Measurements from ENCODE around the gene TUBG2. TPM values are rescaled to one million over a fixed set of nuclear protein-coding genes. Genes with fewer than 3 reads are reported as not detected.
"Not testable (repeated sequence)": the region's sequence is repeated elsewhere in the genome, so short reads cannot be mapped to it uniquely, and the experiment has no call there.

Gene TUBG2
- polyA plus RNA-seq (ENCODE audit: insufficient read length in 3 of 3): 10 to 100 TPM; 24.7 to 41.1 (median 25.7) TPM
- long read RNA-seq, donor 1, partial matches to known transcripts: 0 of 4 reads
- long read RNA-seq, donor 1, other reads (novel, unspliced or antisense): 0 of 4 reads
- long read RNA-seq, donor 2, transcript TUBG2-201 (11 exons, 1,761 nt): major isoform, 6 of 6 reads
- long read RNA-seq, donor 2, partial matches to known transcripts: 0 of 6 reads
- long read RNA-seq, donor 2, other reads (novel, unspliced or antisense): 0 of 6 reads
- long read RNA-seq, donor 3, transcript TUBG2-201 (11 exons, 1,761 nt): major isoform, 5 of 5 reads
- long read RNA-seq, donor 3, partial matches to known transcripts: 0 of 5 reads
- long read RNA-seq, donor 3, other reads (novel, unspliced or antisense): 0 of 5 reads
- long read RNA-seq, donor 4, partial matches to known transcripts: 0 of 3 reads
- long read RNA-seq, donor 4, other reads (novel, unspliced or antisense): 0 of 3 reads
- long read RNA-seq, donor 5: 0 reads
- long read RNA-seq, donor 6, partial matches to known transcripts: 0 of 2 reads
- long read RNA-seq, donor 6, other reads (novel, unspliced or antisense): 0 of 2 reads
- long read RNA-seq, donor 7, partial matches to known transcripts: 0 of 1 reads
- long read RNA-seq, donor 7, other reads (novel, unspliced or antisense): 0 of 1 reads
- long read RNA-seq, donor 8: 0 reads
- long read RNA-seq, donor 9, transcript TUBG2-201 (11 exons, 1,761 nt): major isoform, 7 of 7 reads
- long read RNA-seq, donor 9, partial matches to known transcripts: 0 of 7 reads
- long read RNA-seq, donor 9, other reads (novel, unspliced or antisense): 0 of 7 reads
- long read RNA-seq, donor 10, partial matches to known transcripts: 0 of 1 reads
- long read RNA-seq, donor 10, other reads (novel, unspliced or antisense): 0 of 1 reads
- long read RNA-seq, donor 11, partial matches to known transcripts: 0 of 2 reads
- long read RNA-seq, donor 11, other reads (novel, unspliced or antisense): 0 of 2 reads
- long read RNA-seq, donor 12, partial matches to known transcripts: 0 of 1 reads
- long read RNA-seq, donor 12, other reads (novel, unspliced or antisense): 0 of 1 reads
- long read RNA-seq, donor 13: 0 reads
- long read RNA-seq, donor 14, transcript TUBG2-201 (11 exons, 1,761 nt): major isoform, 6 of 6 reads
- long read RNA-seq, donor 14, partial matches to known transcripts: 0 of 6 reads
- long read RNA-seq, donor 14, other reads (novel, unspliced or antisense): 0 of 6 reads
- long read RNA-seq, donor 15: 0 reads
- long read RNA-seq, donor 16, transcript TUBG2-201 (11 exons, 1,761 nt): major isoform, 10 of 49 reads
- long read RNA-seq, donor 16, partial matches to known transcripts: 39 of 49 reads
- long read RNA-seq, donor 16, other reads (novel, unspliced or antisense): 0 of 49 reads

- DNase-seq (ENCODE audit: extremely low read depth in 1 of 11, low read depth in 9 of 11, low spot score in 4 of 11): peak in 9 of 11 donors; percentile 78 to 94 (median 89)
Observed at GRCh38 chr17:42659079-42659931, at the start of gene TUBG2. TSS of gene TUBG2 (plus strand) at chr17:42659284. CDS start at chr17:42659504, 220 bp downstream.

- DNase-seq (ENCODE audit: extremely low read depth in 1 of 11, low read depth in 9 of 11, low spot score in 4 of 11): peak in 1 of 11 donors; percentile 10
Observed at GRCh38 chr17:42609814-42610801, 49.0 kb upstream of the TUBG2 start.

DNA sequence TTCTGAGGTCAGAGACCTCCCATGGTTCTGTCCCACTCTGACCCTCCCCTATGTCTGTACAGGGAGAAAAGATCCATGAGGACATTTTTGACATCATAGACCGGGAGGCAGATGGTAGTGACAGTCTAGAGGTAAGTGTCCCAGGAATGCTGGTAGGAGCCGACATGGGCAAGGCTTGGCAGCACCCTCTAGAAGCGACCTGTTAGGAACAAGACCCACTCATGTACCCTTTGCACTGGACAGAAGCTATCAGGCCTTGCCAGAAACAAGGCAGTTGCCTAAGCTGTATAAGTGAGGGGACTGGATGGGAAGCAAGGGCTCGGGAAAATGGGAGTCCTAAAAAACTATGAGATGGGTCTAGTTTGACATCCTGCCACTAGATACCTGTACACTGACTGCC, 47.1 kb upstream of the TUBG2 start:
- no peak for DNase-seq (ENCODE audit: extremely low read depth in 1 of 11, low read depth in 9 of 11, low spot score in 4 of 11)

DNA sequence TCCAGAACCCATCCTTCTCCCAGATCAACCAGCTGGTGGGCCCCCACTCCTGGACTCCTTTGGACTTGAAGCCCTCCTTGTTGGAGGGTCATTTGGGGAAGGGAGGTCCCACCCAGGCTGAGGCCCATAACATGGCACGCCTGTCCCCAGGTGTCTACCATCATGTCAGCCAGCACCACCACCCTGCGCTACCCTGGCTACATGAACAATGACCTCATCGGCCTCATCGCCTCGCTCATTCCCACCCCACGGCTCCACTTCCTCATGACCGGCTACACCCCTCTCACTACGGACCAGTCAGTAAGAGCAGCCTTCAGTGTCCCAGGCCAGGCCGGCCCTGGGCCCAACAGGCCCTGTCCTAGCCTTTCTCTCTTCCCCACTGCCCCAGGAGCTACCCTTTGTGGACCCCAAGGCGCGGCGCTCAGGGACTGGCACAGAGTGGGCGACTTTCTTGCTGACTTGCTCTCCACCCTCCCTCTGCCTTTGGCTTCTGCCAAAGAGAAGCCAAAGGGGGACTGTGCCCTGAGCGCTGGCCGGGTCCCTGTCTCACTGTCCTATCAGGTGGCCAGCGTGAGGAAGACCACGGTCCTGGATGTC, 45.3 kb upstream of the TUBG2 start:
- no peak for DNase-seq (ENCODE audit: extremely low read depth in 1 of 11, low read depth in 9 of 11, low spot score in 4 of 11)

DNA sequence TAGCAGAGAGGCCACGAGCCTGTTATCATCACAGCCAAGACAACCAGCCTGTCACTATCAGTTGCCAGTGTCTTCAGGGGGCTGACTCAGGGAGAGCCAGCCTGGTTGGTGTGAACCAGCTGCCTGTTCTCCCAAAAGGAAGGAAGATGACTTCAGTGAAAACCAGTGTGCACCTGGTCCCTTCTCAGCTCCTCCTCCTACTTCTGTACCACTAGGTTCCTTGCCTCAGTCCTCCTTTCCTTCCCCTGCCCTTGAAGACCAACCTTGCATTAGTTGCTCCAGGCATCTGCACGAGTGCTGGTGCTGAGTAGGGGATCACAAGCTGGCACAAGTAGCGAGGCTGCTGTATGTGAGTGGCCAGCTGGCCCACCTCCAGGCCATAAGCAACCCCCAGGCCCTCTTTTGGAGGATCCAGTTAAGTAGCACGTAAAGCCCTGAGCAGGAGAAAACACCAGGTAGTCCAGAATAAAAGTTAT, 41.1 kb upstream of the TUBG2 start:
- no peak for DNase-seq (ENCODE audit: extremely low read depth in 1 of 11, low read depth in 9 of 11, low spot score in 4 of 11)

GRCh38 chr17:42618442-42619150, 40.5 kb upstream of the TUBG2 start:
- DNase-seq (ENCODE audit: extremely low read depth in 1 of 11, low read depth in 9 of 11, low spot score in 4 of 11): no peak

DNA sequence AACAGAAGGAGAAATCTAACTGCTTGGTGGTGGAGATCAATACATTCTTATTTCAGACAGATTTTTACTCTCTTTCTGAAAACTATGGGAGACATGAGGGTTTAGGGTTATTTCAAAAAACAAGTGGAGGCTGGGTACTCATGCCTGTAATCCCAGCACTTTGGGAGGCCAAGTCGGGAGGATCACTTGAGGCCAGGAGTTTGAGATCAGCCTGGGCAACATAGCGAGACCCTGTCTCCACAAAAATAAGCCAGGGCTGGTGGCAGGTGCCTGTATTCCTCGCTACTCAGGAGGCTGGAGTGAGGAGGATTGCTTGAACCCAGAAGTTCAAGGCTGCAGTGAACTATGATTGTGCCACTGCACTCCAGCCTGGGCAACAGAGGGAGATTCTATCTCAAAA, 37.1 kb upstream of the TUBG2 start:
- not testable (repeated sequence) for DNase-seq (ENCODE audit: extremely low read depth in 1 of 11, low read depth in 9 of 11, low spot score in 4 of 11)

- DNase-seq (ENCODE audit: extremely low read depth in 1 of 11, low read depth in 9 of 11, low spot score in 4 of 11): no peak
Observed at GRCh38 chr17:42623271-42623670, 35.8 kb upstream of the TUBG2 start.

DNA sequence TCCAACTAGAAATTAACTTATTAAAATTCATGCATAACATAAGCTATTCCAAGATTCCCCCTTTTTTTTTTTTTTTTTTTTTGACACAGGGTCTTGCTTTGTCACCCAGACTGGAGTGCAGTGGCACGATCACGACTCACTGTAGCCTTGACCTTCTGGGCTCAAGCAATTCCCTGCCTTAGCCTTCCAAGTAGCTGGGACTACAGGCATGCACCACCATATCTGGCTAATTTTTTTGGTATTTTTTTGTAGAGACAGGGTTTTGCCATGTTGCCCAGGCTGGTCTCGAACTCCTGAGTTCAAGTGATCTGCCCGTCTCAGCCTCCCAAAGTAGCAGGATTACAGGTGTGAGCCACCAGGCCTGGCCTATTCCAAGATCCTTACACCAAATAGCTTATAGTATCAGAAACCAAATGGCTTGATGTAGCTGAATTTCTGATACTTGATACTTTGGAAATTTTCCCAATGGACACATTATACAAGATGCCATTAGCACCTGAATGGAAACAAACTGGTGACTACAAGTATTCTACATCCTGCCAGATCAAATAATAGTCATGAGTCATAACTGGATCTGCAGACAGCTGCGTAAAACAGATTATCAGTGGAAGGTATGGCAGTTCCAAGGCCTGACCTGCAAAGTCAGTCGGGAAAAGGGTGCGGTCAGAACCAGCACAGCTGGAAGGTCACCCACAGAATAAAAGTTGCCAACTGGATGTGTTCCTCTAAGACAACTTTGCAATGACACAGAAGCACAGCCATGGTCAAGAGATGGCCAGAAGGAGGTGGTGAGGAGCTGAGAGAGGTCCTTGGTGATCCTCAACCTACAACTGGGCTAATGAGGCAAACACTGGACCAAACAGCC, 35.1 kb upstream of the TUBG2 start:
- DNase-seq (ENCODE audit: extremely low read depth in 1 of 11, low read depth in 9 of 11, low spot score in 4 of 11): no peak

DNA sequence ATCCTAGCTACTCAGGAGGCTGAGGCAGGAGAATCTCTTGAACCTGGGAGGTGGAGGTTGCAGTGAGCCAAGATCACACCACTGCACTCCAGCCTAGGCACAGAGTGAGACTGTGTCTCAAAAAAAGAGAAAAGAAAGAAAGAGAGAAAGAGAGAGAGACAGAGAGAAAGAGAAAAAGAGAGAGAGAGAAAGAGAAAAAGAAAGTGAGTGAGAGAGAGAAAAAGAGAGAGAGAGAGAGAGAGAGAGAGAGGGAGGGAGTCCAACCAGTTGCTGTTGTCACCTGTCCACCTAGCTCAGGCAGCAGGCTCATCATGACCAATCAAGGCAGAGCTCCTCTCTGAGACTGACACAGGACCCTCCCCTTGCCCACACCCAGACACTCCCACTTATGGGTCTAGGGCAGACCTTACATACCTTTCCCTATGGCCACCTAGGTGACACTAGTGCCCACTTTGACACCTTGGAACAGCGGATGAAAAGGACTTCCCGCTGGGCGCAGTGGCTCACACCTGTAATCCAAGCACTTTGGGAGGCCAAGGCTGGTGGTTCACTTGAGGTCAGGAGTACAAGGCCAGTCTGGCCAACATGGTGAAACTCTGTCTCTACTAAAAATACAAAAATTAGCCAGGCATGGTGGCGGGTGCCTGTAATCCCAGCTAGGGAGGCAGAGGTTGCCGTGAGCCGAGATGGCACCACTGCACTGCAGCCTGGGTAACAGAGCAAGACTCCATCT, 31.9 kb upstream of the TUBG2 start:
- DNase-seq (ENCODE audit: extremely low read depth in 1 of 11, low read depth in 9 of 11, low spot score in 4 of 11): not testable (repeated sequence)

GRCh38 chr17:42629411-42630009, 29.6 kb upstream of the TUBG2 start:
- no peak for DNase-seq (ENCODE audit: extremely low read depth in 1 of 11, low read depth in 9 of 11, low spot score in 4 of 11)

DNA sequence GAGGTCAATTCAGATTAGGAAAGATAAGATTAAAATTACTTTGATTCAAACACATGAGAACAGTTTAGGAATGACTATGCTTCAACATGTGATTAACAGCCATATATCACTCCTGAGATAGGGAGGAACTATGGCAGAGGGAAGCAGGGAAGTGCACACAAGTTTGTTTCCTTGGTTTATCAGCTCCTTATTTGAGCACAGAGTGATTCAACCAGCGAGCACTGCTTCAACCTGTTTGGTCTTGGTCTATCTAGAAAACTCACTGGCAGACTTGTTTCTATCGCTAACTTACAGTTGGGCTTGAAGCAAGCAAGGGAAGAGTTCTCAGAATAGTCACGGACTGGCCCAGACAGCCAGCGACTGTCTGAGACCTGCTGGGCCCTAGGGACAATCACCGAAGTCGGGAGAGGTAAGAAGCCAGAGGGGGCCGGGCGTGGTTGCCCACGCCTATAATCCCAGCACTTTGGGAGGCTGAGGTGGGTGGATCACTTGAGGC, 26.1 kb upstream of the TUBG2 start:
- DNase-seq (ENCODE audit: extremely low read depth in 1 of 11, low read depth in 9 of 11, low spot score in 4 of 11): no peak

- no peak for DNase-seq (ENCODE audit: extremely low read depth in 1 of 11, low read depth in 9 of 11, low spot score in 4 of 11)
Observed at GRCh38 chr17:42639525-42640113, 19.5 kb upstream of the TUBG2 start.
